EH (cell line): ENCODE measurements around the gene CDH13.

ENCODE experiments used
- DNase-seq: peaks from one replicate; pipeline ENCODE4 v3.0.0-alpha.2; 2015; ENCODE audit warnings: low read depth

CDH13 gene

DNA sequence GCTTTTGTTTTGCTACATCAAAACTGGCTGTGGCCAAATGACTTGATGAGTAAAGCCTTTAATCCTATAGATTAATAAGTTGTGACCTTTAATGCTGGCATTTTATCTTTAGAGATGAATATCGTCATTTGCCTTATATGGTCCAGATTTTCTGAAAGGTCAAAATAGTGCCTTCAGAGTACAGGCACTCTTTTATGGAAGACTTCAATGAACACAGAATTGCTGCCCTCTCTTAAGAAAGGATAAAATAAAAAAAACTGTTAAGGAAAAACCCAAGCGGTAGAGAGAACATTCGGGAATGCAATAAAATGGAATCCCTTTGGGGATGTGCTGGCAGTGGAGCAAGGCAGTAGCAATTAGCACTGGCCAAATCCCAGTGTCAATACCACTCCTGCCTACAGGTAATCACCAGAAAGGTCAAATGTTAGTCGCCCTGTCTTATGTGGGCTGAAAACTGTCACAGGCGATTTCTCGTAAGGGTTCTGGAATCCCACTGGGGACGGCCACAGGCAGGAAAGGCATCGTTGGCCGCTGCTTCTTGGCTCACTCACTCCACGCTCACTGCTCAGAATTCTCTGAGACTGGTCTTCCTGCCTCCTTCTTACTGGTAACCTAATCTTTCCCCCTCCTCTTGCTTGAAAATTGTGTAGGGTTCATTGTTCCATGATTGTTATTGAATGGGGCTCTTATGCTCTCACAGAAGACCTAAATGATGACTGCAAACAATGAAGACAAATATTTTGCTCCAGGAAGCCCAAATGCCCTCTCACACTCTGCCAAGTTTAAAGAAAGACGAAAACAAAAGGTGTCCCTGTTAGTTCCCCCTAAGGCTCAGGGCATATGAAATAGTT, 1135.6 kb downstream of the CDH13 start:
- no peak for DNase-seq

DNA sequence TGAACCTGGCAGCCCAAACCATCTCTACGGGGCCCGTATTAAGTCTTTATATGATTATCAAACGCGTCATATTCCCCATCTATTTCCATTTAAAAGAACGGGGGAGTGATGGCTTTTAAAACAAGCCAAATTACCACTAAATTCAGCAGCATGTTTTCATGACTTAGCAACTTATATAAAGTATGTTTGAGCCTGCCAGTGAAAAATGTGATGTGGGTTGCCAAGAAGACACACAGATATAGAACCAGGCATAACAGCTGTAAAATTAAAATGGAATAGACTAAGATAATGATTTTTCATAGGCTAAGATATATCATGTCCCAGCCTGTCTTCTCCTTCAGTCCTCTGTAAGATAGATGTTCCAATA, 1136.2 kb downstream of the CDH13 start:
- DNase-seq, result no peak

DNA sequence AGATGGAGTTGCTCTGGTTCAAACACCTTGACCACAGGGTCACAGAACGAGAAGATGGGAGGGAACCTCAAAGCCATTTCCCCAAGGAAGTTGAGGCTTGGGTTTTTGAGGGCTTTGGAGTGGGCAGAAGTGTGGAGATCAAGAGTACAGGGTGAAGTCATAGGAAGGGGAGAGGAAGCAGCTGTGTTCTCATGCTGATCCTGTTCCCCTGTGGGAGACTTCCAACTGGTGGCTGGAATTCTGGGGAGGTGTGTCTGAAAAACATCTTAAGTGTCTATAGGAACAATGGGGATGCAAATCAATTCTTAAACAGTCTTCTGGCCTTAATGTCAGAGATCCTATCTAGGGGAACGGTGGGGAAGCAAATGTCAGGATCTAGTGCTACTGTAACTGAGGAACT, 1142.2 kb downstream of the CDH13 start:
- no peak for DNase-seq

DNA sequence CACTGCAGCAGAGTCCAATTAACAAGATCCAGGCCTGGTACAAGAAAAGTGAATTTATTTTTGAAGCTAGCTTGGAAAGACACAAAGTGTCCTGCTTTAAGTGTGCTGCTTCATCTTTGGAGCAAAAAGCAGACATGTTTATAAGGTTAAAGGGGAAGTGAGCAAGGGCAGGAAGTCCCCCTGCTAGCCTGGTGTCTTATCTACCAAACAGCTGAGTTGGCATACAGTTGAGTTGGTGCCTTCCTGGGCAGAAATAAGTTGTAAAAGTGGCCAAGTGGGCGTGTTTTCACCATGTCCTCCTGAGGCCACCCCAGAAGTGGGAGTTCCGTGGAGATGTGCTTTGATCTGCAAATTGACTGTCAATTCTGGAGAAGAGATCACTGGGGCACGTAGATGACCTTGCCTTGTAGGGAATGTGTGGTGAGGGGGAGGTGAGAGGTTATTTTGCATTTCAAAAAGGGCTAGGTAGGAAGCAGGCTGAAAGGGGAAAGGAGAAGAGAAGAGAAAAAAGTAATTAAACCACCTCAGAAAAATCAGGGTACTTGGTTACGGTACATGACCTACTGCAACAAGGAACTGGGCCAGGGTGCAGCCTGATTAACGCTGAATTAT, 1142.7 kb downstream of the CDH13 start:
- no peak for DNase-seq

DNA sequence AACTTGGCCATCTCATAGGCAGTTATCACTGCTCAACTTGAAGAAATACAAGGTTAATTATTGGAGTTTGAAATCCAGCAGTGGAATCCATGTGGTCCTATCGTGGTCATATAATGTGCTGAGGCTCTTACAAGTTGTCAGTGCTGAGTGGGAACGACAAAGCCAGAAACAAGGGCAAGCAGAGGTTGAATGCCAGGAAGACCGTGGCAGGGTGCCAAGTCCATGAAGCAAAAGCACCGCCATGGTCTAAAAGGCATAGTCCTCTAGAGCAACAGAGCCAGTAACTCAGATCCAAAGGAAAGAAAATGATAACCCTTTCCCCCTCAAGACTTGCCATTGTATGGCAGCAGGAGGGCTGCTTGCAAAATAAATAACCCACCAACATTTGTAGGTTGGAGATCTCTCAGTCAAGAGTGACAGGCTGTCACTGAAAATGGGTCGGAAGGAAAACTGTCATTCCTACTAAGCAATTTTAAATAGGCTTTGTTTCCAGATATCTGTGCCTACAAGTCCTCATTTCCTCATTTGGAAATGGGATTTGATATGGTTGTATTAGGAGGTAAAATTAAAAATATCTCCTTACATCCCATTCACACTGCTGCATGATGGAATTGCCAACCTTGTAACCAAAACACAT, 1144.7 kb downstream of the CDH13 start:
- no peak for DNase-seq

DNA sequence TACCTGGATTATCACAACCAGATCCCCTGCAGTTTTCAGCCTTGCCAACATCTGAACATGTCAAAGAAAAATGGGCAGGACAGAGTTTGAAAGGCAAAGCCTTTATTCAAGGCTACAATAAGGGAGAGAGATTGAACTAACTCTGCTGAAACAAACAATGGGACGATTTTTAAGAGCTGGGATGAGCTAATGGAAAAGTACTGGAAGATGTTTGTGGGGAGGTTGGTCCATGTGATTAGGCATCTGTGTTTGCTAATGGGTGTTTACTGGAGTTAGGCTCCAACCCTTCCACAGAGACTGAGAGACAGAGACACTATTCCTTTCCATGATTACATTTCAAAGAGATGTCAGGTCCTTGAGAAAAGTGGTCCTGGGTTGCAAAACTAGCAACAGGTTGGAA, 1146.0 kb downstream of the CDH13 start:
- DNase-seq, result no peak

DNA sequence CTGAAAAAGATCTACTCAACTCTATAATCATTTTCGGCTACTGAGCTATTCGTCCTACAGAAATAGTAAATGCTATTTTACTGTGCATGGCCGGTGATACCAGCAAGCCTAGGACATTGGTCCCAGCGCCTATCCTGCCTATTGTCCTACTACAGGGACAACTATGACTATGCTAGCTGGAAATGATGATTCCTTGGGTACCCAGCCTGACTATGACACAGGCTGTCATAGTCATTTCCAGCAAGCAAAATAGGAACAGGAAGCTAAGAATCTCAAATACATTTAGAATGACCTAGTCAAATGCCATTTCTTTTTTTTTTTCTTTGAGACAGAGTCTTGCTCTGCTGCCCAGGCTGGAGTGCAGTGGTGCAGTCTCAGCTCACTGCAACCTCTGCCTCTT, 1147.3 kb downstream of the CDH13 start:
- DNase-seq, result peak; percentile 8

DNA sequence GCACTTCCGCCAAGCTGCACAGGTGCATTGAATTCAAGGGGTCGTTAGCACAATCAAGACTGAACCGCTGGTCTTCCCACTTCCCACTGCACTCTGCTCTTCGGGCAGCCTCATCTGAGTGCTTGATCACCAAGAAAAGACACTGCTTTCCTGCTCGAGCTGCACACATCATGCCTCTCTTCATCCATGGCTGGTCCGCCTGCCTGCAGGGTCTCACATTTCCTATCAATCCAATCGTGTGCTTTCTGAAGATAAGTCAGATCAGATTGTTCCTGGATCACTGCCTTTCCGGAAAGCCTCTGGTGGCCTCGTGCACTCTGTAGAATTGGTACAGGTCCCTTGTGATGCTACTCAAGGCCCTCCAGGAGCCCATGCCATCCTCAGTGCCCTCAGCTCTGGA, 1150.2 kb downstream of the CDH13 start:
- no peak for DNase-seq

DNA sequence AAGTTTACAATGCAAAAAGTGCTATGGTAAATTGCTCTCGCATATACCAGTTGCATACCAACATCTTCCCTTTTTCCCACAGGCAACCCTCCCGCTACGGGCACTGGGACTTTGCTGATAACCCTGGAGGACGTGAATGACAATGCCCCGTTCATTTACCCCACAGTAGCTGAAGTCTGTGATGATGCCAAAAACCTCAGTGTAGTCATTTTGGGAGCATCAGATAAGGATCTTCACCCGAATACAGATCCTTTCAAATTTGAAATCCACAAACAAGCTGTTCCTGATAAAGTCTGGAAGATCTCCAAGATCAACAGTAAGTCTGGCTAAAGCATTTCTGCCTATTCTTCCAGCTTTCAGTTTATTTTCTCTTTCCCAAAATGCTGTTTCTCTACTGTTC, 1153.1 kb downstream of the CDH13 start:
- DNase-seq, result peak; percentile 84

DNA sequence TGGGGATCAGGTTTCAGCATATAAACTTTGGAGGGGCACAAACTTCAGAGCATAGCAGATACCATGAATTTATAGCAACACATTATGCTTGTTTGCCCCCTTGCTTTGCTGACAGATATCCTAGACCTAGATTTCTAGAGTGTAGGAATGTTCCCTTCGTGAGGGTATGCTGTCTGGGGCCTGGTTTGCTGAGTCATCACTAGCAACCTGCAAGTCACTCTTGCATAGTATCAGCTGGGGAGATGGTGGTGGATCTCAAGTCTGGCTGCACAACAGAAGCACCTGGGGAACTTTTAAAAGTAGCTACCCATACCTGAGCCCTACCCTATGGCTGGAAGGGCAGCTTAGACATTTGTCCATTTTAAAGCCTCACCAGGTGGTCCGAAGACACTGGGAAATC, 1158.7 kb downstream of the CDH13 start:
- DNase-seq, result no peak

DNA sequence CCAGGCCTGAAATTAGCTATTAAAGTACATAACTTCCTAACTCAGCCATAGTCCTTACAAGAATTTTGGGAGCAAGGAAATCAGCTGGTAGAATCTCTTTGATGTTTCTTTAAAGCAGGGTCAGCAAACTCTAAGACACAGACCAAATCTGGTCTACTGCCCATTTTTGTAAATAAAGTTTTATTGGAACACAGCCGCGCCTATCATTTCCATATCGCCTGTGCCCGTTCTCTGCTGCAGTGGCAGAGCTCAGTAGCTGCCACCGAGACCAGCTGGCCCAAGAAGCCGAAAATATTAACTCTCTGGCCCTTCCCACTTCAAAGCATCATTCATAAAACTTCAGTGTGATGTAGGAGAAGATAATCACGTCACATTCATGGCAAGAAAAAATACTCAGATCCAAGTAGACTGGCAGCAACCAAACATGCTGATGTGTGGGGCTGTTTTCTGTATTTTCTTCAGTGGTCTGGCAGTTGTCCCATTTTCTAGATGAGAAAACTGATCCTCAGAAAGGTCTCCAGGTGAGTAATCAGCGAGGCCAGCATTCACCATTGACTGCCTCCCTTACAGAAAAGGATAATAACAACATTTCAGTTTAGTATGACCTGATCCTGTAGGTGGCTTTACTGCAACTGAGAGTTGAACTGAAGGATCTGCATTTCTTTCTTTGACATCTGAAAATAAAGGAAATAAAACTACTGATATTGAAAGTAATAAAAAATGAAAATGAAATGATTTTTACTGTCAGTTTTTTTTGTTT, 1163.1 kb downstream of the CDH13 start:
- DNase-seq, result no peak

DNA sequence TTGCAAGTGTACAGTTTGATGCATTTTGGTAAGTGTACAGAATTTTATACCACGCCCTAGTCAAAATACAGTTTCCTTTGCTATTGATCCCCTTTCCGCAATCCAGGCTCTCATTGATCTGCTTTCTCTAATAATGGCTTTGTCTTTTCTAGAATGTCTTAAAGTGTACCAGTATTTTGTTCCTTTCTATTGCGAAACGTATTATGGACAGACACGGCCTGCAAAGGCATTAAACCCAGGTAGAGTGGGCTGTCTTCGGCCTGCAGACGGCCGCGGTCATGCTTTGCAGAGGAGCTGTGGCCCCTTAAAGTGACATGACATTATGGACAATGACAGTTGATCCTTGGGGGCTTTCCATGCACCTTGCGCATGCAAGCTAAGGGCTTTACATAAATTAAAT, 1165.1 kb downstream of the CDH13 start:
- no peak for DNase-seq

DNA sequence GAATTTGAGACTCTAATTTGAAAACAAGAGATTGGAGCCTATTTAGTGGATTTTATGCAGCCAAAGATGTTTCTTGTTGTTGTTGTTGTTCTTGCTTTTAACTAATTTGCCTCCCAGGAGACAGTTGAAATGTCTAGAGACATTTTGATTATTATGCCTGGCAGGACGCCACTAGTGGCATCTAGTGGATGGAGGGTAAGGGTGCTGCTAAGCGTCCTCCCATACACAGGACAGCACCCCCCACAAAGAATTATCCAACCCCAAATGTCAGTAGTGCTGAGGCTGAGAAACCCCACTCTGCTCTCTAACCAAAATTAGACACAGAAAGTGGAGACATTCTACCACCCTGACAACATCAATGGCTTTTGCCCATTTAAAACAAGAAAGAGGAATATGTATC, 1165.6 kb downstream of the CDH13 start:
- DNase-seq, result no peak

DNA sequence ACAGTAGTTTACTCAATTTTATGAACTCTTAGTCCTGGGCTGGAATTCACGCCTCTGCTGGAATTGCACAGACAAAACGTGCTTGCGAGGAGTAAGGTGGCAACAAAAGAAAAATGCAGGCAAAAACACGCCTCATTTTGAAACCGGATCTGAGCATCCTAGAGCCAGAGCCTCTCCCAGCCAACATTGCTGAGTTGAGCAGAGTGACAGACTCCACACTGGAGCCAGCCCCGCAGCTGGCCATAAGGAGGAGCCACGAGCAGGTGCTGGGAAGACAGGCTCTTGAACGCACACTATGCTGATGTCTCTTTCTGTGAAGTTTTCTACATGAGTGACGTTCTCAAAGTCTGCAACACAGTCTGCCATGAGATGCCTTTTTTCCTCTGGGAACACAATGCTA, 1166.4 kb downstream of the CDH13 start:
- peak; percentile 18 for DNase-seq

DNA sequence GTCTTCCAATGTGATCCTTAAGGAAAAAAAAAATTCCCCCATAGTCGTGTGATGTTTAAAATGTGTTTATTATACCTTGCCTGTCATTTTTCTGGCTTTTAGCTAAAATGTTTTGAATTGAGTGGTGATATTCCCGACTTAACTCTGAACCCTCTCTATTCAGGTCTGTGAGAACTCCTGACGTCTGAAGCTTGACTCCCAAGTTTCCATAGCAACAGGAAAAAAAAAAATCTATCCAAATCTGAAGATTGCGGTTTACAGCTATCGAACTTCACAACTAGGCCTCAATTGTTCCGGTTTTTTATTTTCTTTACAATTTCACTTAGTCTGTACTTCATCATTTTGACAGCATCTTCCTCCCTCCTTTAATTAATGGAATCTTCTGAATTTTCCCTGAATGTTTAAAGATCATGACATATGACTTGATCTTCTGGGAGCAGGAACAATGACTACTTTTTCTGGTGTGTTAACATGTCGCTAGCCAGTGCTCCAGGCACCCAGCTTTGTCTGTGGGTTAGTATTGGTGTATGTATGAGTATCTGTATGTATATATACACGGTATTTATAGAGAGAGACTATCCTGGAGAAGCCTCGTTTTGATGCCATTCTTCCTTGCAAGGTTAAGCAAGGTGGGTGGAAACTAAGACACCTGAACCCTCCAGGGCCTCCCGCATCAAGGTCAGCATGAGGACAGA, 1168.2 kb downstream of the CDH13 start:
- no peak for DNase-seq

DNA sequence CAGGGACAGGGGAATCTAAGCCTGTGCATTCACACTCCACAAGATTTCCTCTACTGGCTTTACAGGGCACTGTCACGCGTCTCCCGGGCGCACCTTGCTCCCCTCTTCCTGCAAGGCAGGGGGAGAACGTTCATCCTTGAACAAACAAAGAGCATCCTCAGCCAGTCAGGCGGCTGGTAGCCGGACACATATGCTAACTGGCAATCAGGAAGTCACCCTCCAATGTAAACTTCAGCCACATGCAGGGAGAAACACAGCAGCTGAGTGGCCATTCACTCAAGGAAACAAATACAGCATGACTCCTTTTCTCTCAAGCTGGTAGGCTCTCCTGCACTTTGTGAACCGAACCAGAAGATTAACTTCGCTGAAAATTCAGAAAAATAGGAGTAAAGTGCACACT, 1170.2 kb downstream of the CDH13 start:
- no peak for DNase-seq

DNA sequence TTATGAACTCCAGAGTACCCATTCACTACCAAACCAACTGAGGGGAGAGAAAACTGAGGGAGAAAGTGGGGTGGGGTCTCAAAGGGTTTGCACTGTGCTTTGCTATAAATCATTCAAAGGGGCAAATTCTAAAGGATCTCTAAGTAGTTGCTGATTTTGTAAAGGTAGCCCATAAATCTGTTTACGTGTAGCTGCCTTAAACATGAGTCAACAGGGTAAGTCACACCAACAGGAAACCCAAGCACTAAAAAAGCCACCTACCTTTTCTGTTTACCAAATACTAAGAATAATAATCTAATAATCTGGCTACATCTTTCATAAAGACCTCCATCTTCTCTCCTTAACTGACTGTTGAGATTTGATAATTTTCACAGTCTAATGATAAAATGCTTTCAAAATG, 1172.6 kb downstream of the CDH13 start:
- DNase-seq, result no peak

DNA sequence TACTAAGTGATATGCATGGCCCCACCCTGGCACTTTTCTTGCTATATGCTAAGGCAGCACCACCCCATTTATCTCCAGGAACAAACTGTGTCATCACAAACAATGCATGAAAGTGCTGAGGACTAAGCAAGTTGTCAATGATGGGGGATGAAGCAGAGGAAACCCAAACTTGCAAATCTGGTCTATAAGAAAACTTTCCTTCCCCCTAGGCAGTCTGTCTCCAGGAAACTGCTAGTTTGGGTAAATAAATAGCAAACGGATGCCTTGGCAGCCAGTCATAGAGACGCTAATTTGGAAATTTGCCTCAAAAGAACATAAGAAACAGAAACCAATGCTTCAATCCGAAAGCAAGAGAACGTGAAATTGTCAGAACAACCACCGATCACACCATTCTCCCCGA, 1175.4 kb downstream of the CDH13 start:
- DNase-seq, result peak; percentile 92

DNA sequence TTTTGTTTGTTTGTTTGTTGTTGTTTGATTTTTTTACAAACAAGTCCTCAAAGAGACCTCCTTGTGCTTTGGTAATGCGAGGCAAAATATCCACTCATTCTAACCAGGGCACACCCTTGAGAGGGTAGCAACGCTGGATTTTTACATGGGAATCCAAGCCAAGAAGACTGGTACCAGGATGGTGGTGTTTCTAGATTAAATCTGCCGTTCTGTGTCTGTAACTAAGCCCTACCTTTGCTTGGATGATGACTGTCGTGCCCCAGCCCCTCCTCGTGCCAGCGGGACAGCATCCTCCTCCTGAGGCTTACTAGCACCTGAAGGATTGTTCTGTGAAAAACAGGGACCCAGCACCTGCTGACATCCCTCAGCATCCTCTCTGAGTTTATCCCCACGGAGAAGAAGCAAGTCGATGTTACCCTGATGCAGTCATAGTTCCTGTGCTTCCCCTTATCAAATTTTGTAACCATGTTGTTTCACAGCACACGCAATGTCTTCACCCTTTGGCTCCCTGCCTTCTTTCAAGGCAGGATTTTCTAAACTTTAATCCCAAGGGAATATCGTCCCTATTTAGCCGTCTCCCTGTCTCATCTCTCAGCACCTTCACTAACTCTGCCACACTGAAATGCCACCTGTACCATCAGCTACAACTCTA, 1175.9 kb downstream of the CDH13 start:
- no peak for DNase-seq

DNA sequence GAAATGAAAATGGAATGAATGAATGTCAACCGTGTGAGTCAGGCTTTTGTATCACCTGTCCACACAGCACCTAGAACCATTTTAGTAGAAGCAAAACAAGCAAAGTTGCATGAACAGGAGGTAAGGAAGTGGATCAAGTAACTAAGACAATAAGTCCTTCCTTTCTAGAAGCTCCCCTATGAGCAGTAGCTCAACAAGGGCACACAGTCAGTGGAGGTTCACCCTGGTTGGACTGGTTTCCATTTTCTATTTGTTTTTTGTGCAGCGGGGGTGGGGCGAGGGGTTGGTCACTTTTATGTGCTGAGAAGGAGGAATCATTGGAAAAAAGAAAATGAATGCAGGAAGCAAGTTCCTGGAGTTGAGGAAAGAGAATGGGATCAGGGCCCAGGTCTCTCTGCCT, 1177.0 kb downstream of the CDH13 start:
- DNase-seq, result no peak

DNA sequence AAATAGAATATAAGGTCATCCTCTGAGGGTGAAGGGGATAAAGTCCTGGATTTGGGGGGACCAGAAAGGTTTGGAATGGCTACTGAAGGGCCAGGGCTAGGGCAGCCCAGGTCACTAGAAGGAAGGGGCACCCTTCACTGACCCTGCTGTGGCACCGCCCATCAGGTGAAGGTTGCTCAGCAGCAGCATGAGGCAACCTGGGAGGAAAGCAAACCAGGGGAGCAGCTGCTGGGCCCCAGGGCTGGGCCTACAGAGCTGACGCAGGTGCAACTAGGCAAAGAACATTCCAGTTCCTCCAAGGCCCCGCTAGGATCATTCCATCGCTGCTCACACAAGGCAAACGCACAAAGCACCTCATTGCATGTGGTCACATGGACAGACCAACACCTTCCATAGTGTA, 1177.6 kb downstream of the CDH13 start:
- DNase-seq, result no peak

DNA sequence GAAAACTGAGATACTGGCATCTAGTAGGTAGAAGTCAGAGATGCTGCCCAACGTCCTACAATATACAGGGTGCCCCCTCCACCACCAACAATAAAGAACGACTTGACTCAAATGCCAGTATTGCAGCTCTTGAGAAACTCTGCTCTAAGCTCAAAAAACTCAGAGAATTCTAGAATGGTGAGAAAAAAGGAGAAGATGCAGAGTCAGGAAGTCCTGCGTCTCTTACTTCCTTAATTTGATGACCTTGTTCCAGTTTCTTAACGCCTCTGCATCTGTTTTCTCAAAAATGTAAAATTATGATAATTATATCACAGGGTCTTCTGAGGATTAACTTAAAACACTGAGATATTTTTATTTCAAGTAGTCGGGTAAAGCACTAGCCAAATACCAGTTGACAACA, 1179.3 kb downstream of the CDH13 start:
- no peak for DNase-seq
